ENCODE measurements around the gene PALM. TPM values are rescaled to one million over a fixed set of nuclear protein-coding genes. Genes with fewer than 3 reads are reported as not detected.
"Not testable (repeated sequence)": the region's sequence is repeated elsewhere in the genome, so short reads cannot be mapped to it uniquely, and the experiment has no call there.

Gene PALM
- total RNA-seq, 1 donor from 2014 or later, result 45.1 TPM

GRCh38 chr19:742540-743075, 33.9 kb downstream of the PALM start:
- no peaks in the 10 kb centered on the region for H3K9me3 Mint-ChIP-seq
- no peak for TF ChIP-seq CTCF (conservative IDR thresholded peaks at IDR 0.05)

GRCh38 chr19:743168-743687, 34.5 kb downstream of the PALM start:
- Mint-ChIP-seq H3K9me3 (no peaks in the 10 kb centered on the region), H3K4me1 (no peaks in the 10 kb centered on the region), H3K4me3 (no peak overlapping the region), H3K27me3 (ENCODE audit: low read depth) (no peaks in the 10 kb centered on the region), H3K27ac (ENCODE audit: unreplicated experiment) (no peak overlapping the region), H3K36me3 (ENCODE audit: low read depth) (no peaks in the 10 kb centered on the region)
- no peak for TF ChIP-seq CTCF (conservative IDR thresholded peaks at IDR 0.05)
- no peak for DNase-seq (ENCODE audit: low read depth, low spot score)

More at GRCh38 chr19:742540-743075, 33.9 kb downstream of the PALM start:
- Mint-ChIP-seq H3K4me1 (no peaks in the 10 kb centered on the region), H3K27me3 (ENCODE audit: low read depth) (no peaks in the 10 kb centered on the region), H3K27ac (ENCODE audit: unreplicated experiment) (no peak overlapping the region), H3K36me3 (ENCODE audit: low read depth) (no peaks in the 10 kb centered on the region), H3K4me3 (no peak overlapping the region)
- DNase-seq (ENCODE audit: low read depth, low spot score), result no peak

GRCh38 chr19:745138-745537, 36.4 kb downstream of the PALM start:
- DNase-seq (ENCODE audit: low read depth, low spot score); H3K4me3 Mint-ChIP-seq; H3K36me3 Mint-ChIP-seq (ENCODE audit: low read depth); H3K9me3 Mint-ChIP-seq; H3K27ac Mint-ChIP-seq (ENCODE audit: unreplicated experiment); H3K27me3 Mint-ChIP-seq (ENCODE audit: low read depth); H3K4me1 Mint-ChIP-seq: not testable (repeated sequence)

GRCh38 chr19:746208-746819, 37.6 kb downstream of the PALM start:
- no peaks in the 10 kb centered on the region for H3K36me3 Mint-ChIP-seq (ENCODE audit: low read depth)
- no peaks in the 10 kb centered on the region for H3K4me1 Mint-ChIP-seq
- H3K9me3 Mint-ChIP-seq, result no peaks in the 10 kb centered on the region
- H3K27ac Mint-ChIP-seq (ENCODE audit: unreplicated experiment), result no peak overlapping the region
- no peak for TF ChIP-seq CTCF (conservative IDR thresholded peaks at IDR 0.05)
- DNase-seq (ENCODE audit: low read depth, low spot score), result no peak
- H3K4me3 Mint-ChIP-seq, result no peak overlapping the region
- H3K27me3 Mint-ChIP-seq (ENCODE audit: low read depth), result no peaks in the 10 kb centered on the region

- H3K4me3 Mint-ChIP-seq, result no peak overlapping the region
- H3K36me3 Mint-ChIP-seq (ENCODE audit: low read depth), result no peaks in the 10 kb centered on the region
- TF ChIP-seq CTCF (conservative IDR thresholded peaks at IDR 0.05), result no peak
- H3K9me3 Mint-ChIP-seq, result no peaks in the 10 kb centered on the region
- H3K27ac Mint-ChIP-seq (ENCODE audit: unreplicated experiment), result no peak overlapping the region
- H3K27me3 Mint-ChIP-seq (ENCODE audit: low read depth), result no peaks in the 10 kb centered on the region
- DNase-seq (ENCODE audit: low read depth, low spot score), result no peak
- H3K4me1 Mint-ChIP-seq, result no peaks in the 10 kb centered on the region
These were observed 38.2 kb downstream of the PALM start for GRCh38 chr19:746956-747355.
